BLaER1 treated with 17β-estradiol and CSF1 and Interleukin-3, amounts not matched to agents 10 nM and 100 nM (cell line): ENCODE measurements around the gene GCGR.

Experiments used
- H3K27ac ChIP-seq, 11 experiments: shearing (Covaris generic); formaldehyde crosslinking; 2 replicates each; pipeline ENCODE4 v1.8.1; 2022
- H3K27me3 ChIP-seq, 11 experiments: shearing (Covaris generic); formaldehyde crosslinking; 2 replicates each; pipeline ENCODE4 v1.8.1; 2022
- H3K36me3 ChIP-seq, 11 experiments: shearing (Covaris generic); formaldehyde crosslinking; 2 replicates each; pipeline ENCODE4 v1.8.1; 2022
- H3K4me1 ChIP-seq, 10 experiments: shearing (Covaris generic); formaldehyde crosslinking; 2 replicates each; pipeline ENCODE4 v1.8.1; 2022
- H3K4me2 ChIP-seq, 11 experiments: shearing (Covaris generic); formaldehyde crosslinking; 2 replicates each; pipeline ENCODE4 v1.8.1; 2022
- H3K4me3 ChIP-seq, 10 experiments: shearing (Covaris generic); formaldehyde crosslinking; 2 replicates each; pipeline ENCODE4 v1.8.1; 2022
- H3K9ac ChIP-seq, 11 experiments: shearing (Covaris generic); formaldehyde crosslinking; 2 replicates each; pipeline ENCODE4 v1.8.1; 2022
- H3K9me3 ChIP-seq, 11 experiments: shearing (Covaris generic); formaldehyde crosslinking; replicated peaks in 1 of 11; 2 replicates each; pipeline ENCODE4 v1.8.1; 2022
- H4K20me1 ChIP-seq, 11 experiments: shearing (Covaris generic); formaldehyde crosslinking; 2 replicates each; pipeline ENCODE4 v1.8.1; 2022
- Cebpa-rat ChIP-seq, 11 experiments: shearing (Covaris generic); IDR thresholded peaks; 2 replicates each; pipeline ENCODE4 v1.8.1; 2022

The GCGR gene

GRCh38 chr17:81803728-81804558 is at the start of gene GCGR:
GCGR (plus strand) TSS chr17:81804150; CDS start chr17:81809019, 4,869 bp downstream.
- peaks cover 79 to 96% (median 90%) of the 10 kb centered on the region in 11 experiments for H3K27me3 ChIP-seq
- no peak within 1 kb of the TSS; a peak in 1 of 20 replicates for H3K4me3 ChIP-seq
- no peak within 1 kb of the TSS for H3K27ac ChIP-seq
- peak within 1 kb of the TSS in 3 of 11 experiments; percentile 25 to 33 (median 28); a peak in 6 of 22 replicates for H3K4me2 ChIP-seq
- H3K9me3 ChIP-seq: peaks cover 10 to 26% (median 17%) of the 10 kb centered on the region in 11 experiments; a peak in 21 of 22 replicates
- H3K9ac ChIP-seq: no peak within 1 kb of the TSS
- H3K36me3 ChIP-seq: no peaks in the 10 kb centered on the region
- TF ChIP-seq Cebpa-rat (IDR thresholded peaks at IDR 0.05): no peak
- H3K4me1 ChIP-seq: peaks cover 9 to 35% (median 32%) of the 10 kb centered on the region in 10 experiments; a peak in 18 of 20 replicates
- peaks cover 0 to 35% (median 0%) of the 10 kb centered on the region in 11 experiments; a peak in 10 of 22 replicates for H4K20me1 ChIP-seq

GRCh38 chr17:81792675-81793615 is 11.0 kb upstream of the GCGR start:
- H3K27me3 ChIP-seq: no peaks in the 10 kb centered on the region
- no peaks in the 10 kb centered on the region for H3K36me3 ChIP-seq
- H3K4me1 ChIP-seq: no peaks in the 10 kb centered on the region
- no peaks in the 10 kb centered on the region for H4K20me1 ChIP-seq
- TF ChIP-seq Cebpa-rat (IDR thresholded peaks at IDR 0.05): no peak
- peaks cover 0 to under 1% (median 0%) of the 10 kb centered on the region in 11 experiments; a peak in 1 of 22 replicates for H3K9me3 ChIP-seq
- H3K9ac ChIP-seq: no peak overlapping the region
- H3K4me2 ChIP-seq: no peak overlapping the region
- no peak overlapping the region for H3K27ac ChIP-seq
- H3K4me3 ChIP-seq: no peak overlapping the region

- Histone ChIP-seq H3K9ac (no peak overlapping the region), H3K4me2 (no peak overlapping the region), H3K27me3 (no peaks in the 10 kb centered on the region; a peak in 1 of 22 replicates), H4K20me1 (no peaks in the 10 kb centered on the region), H3K9me3 (peaks cover 0 to 5% (median 0%) of the 10 kb centered on the region in 11 experiments; a peak in 7 of 22 replicates), H3K27ac (no peak overlapping the region), H3K36me3 (no peaks in the 10 kb centered on the region), H3K4me1 (no peaks in the 10 kb centered on the region), H3K4me3 (no peak overlapping the region)
- no peak for TF ChIP-seq Cebpa-rat (IDR thresholded peaks at IDR 0.05)
Measured at GRCh38 chr17:81794074-81794476, 9.9 kb upstream of the GCGR start.

GRCh38 chr17:81794509-81794908 is 9.4 kb upstream of the GCGR start:
- no peaks in the 10 kb centered on the region for H3K4me1 ChIP-seq
- peaks cover 1 to 9% (median 4%) of the 10 kb centered on the region in 11 experiments; a peak in 17 of 22 replicates for H3K9me3 ChIP-seq
- H3K4me2 ChIP-seq: no peak overlapping the region
- no peak overlapping the region for H3K4me3 ChIP-seq
- TF ChIP-seq Cebpa-rat (IDR thresholded peaks at IDR 0.05): no peak
- H3K36me3 ChIP-seq: no peaks in the 10 kb centered on the region
- H3K27ac ChIP-seq: no peak overlapping the region
- H3K27me3 ChIP-seq: peaks cover 0 to 4% (median 3%) of the 10 kb centered on the region in 11 experiments; a peak in 12 of 22 replicates
- H3K9ac ChIP-seq: no peak overlapping the region
- H4K20me1 ChIP-seq: no peaks in the 10 kb centered on the region

GRCh38 chr17:81801327-81801726 is 2.6 kb upstream of the GCGR start:
- H3K27ac ChIP-seq: no peak overlapping the region
- no peak overlapping the region for H3K4me2 ChIP-seq
- H3K36me3 ChIP-seq: no peaks in the 10 kb centered on the region
- peaks cover 10 to 30% (median 17%) of the 10 kb centered on the region in 11 experiments; a peak in 21 of 22 replicates for H3K9me3 ChIP-seq
- H3K4me3 ChIP-seq: no peak overlapping the region
- H3K27me3 ChIP-seq: peaks cover 55 to 72% (median 71%) of the 10 kb centered on the region in 11 experiments
- no peak overlapping the region for H3K9ac ChIP-seq
- TF ChIP-seq Cebpa-rat (IDR thresholded peaks at IDR 0.05): no peak
- peaks cover 0 to 12% (median 8%) of the 10 kb centered on the region in 10 experiments; a peak in 11 of 20 replicates for H3K4me1 ChIP-seq
- peaks cover 0 to 20% (median 0%) of the 10 kb centered on the region in 11 experiments; a peak in 5 of 22 replicates for H4K20me1 ChIP-seq

GRCh38 chr17:81802048-81802758 is 1.7 kb upstream of the GCGR start:
- Histone ChIP-seq H3K9ac (no peak overlapping the region), H3K4me2 (no peak overlapping the region), H3K27me3 (peaks cover 64 to 81% (median 80%) of the 10 kb centered on the region in 11 experiments), H3K9me3 (peaks cover 10 to 30% (median 17%) of the 10 kb centered on the region in 11 experiments; a peak in 21 of 22 replicates), H4K20me1 (peaks cover 0 to 27% (median 0%) of the 10 kb centered on the region in 11 experiments; a peak in 9 of 22 replicates), H3K27ac (no peak overlapping the region), H3K4me1 (peaks cover 4 to 17% (median 14%) of the 10 kb centered on the region in 10 experiments; a peak in 17 of 20 replicates), H3K4me3 (no peak overlapping the region), H3K36me3 (no peaks in the 10 kb centered on the region)
- no peak for TF ChIP-seq Cebpa-rat (IDR thresholded peaks at IDR 0.05)

- H3K27ac ChIP-seq: no peak overlapping the region
- H3K9me3 ChIP-seq: peaks cover 10 to 28% (median 17%) of the 10 kb centered on the region in 11 experiments; a peak in 21 of 22 replicates
- H4K20me1 ChIP-seq: peaks cover 0 to 31% (median 0%) of the 10 kb centered on the region in 11 experiments; a peak in 10 of 22 replicates
- H3K27me3 ChIP-seq: peaks cover 72 to 90% (median 85%) of the 10 kb centered on the region in 11 experiments
- H3K36me3 ChIP-seq: no peaks in the 10 kb centered on the region
- H3K9ac ChIP-seq: no peak overlapping the region
- H3K4me1 ChIP-seq: peaks cover 9 to 26% (median 23%) of the 10 kb centered on the region in 10 experiments; a peak in 18 of 20 replicates
- no peak for TF ChIP-seq Cebpa-rat (IDR thresholded peaks at IDR 0.05)
- no peak overlapping the region; a peak in 1 of 20 replicates for H3K4me3 ChIP-seq
- peak overlapping the region in 3 of 11 experiments; percentile 25 to 33 (median 28); a peak in 6 of 22 replicates for H3K4me2 ChIP-seq
Measured at GRCh38 chr17:81802856-81803643, 900 bp upstream of the GCGR start.
